Muscle layer of duodenum (tissue), 2 donors: ENCODE results near the gene CPNE2.
A peak's percentile ranks its signal among the peaks of the same experiment; 100 is the strongest.

ENCODE experiments used
- H3K27ac ChIP-seq: one replicate; pipeline ENCODE4 v1.7.0; 2013; ENCODE audit warnings: mild to moderate bottlenecking, low read length
- H3K27me3 ChIP-seq: one replicate; pipeline ENCODE4 v1.7.0; 2013; ENCODE audit warnings: low read depth, mild to moderate bottlenecking, control low read depth, low read length
- H3K36me3 ChIP-seq, 2 donors: one replicate each; pipeline ENCODE4 v1.7.0; 2013; ENCODE audit warnings: low read length in 2 of 2, control low read depth in 1 of 2, mild to moderate bottlenecking in 1 of 2; ENCODE audit not compliant: insufficient read depth in 2 of 2, control insufficient read depth in 1 of 2
- H3K4me1 ChIP-seq, 2 donors: one replicate each; pipeline ENCODE4 v1.7.0; 2013; ENCODE audit warnings: low read length in 2 of 2, mild to moderate bottlenecking in 2 of 2, control low read depth in 1 of 2, moderate library complexity in 1 of 2; ENCODE audit not compliant: insufficient read depth in 2 of 2, control insufficient read depth in 1 of 2
- H3K4me3 ChIP-seq, 2 donors: one replicate each; pipeline ENCODE4 v1.7.0; 2013; ENCODE audit warnings: low read length in 2 of 2, low read depth in 1 of 2, mild to moderate bottlenecking in 1 of 2
- H3K9me3 ChIP-seq, 2 donors: one replicate each; pipeline ENCODE4 v1.7.0; 2013; ENCODE audit warnings: low read length in 2 of 2, control low read depth in 1 of 2, mild to moderate bottlenecking in 1 of 2; ENCODE audit not compliant: control insufficient read depth in 1 of 2
- donor health status: healthy.

The CPNE2 gene

GRCh38 chr16:57128771-57129389 is 36.5 kb downstream of the CPNE2 start:
- Histone ChIP-seq H3K36me3 (peaks cover 4 to 7% of the 10 kb centered on the region in 2 donors), H3K27ac (no peak overlapping the region), H3K4me3 (no peak overlapping the region), H3K4me1 (peaks cover 0 to 6% of the 10 kb centered on the region in 2 donors), H3K27me3 (no peaks in the 10 kb centered on the region), H3K9me3 (no peaks in the 10 kb centered on the region)

GRCh38 chr16:57130950-57131321 is 38.6 kb downstream of the CPNE2 start:
- no peaks in the 10 kb centered on the region for H3K9me3 ChIP-seq
- H3K27ac ChIP-seq = no peak overlapping the region
- peaks cover 0 to 6% of the 10 kb centered on the region in 2 donors for H3K4me1 ChIP-seq
- no peaks in the 10 kb centered on the region for H3K27me3 ChIP-seq
- no peak overlapping the region for H3K4me3 ChIP-seq
- H3K36me3 ChIP-seq = peaks cover 4% of the 10 kb centered on the region in 2 donors

GRCh38 chr16:57131351-57131970 is 39.1 kb downstream of the CPNE2 start:
- H3K9me3 ChIP-seq = no peaks in the 10 kb centered on the region
- H3K27me3 ChIP-seq = no peaks in the 10 kb centered on the region
- no peak overlapping the region for H3K4me3 ChIP-seq
- H3K27ac ChIP-seq = no peak overlapping the region
- peaks cover 4 to 8% of the 10 kb centered on the region in 2 donors for H3K36me3 ChIP-seq
- peaks cover 0 to 6% of the 10 kb centered on the region in 2 donors for H3K4me1 ChIP-seq

GRCh38 chr16:57132470-57132869 is 40.1 kb downstream of the CPNE2 start:
- H3K36me3 ChIP-seq = peaks cover 4 to 11% of the 10 kb centered on the region in 2 donors
- no peak overlapping the region for H3K27ac ChIP-seq
- no peaks in the 10 kb centered on the region for H3K9me3 ChIP-seq
- no peaks in the 10 kb centered on the region for H3K27me3 ChIP-seq
- H3K4me1 ChIP-seq = peaks cover 0 to 6% of the 10 kb centered on the region in 2 donors
- peak overlapping the region in 1 of 2 donors; percentile 7 for H3K4me3 ChIP-seq

- H3K9me3 ChIP-seq = no peaks in the 10 kb centered on the region
- H3K27me3 ChIP-seq = no peaks in the 10 kb centered on the region
- H3K4me1 ChIP-seq = peaks cover 0 to 6% of the 10 kb centered on the region in 2 donors
- H3K4me3 ChIP-seq = no peak overlapping the region
- H3K27ac ChIP-seq = no peak overlapping the region
- H3K36me3 ChIP-seq = peaks cover 4 to 7% of the 10 kb centered on the region in 2 donors
Measured at GRCh38 chr16:57133031-57133430, 40.6 kb downstream of the CPNE2 start.

- Histone ChIP-seq H3K27me3 (no peaks in the 10 kb centered on the region), H3K4me3 (no peak overlapping the region), H3K9me3 (no peaks in the 10 kb centered on the region), H3K36me3 (peaks cover 4 to 7% of the 10 kb centered on the region in 2 donors), H3K4me1 (peaks cover 0 to 6% of the 10 kb centered on the region in 2 donors), H3K27ac (no peak overlapping the region)
Measured at GRCh38 chr16:57133886-57134285, 41.5 kb downstream of the CPNE2 start.

- Histone ChIP-seq H3K4me1 (peaks cover 0 to 6% of the 10 kb centered on the region in 2 donors), H3K9me3 (no peaks in the 10 kb centered on the region), H3K36me3 (peaks cover 4 to 7% of the 10 kb centered on the region in 2 donors), H3K27ac (no peak overlapping the region), H3K27me3 (no peaks in the 10 kb centered on the region), H3K4me3 (no peak overlapping the region)
Measured at GRCh38 chr16:57134982-57135381, 42.6 kb downstream of the CPNE2 start.

GRCh38 chr16:57137043-57137442 is 44.7 kb downstream of the CPNE2 start:
- H3K27ac ChIP-seq = no peak overlapping the region
- H3K9me3 ChIP-seq = no peaks in the 10 kb centered on the region
- no peak overlapping the region for H3K4me3 ChIP-seq
- peaks cover 1 to 7% of the 10 kb centered on the region in 2 donors for H3K36me3 ChIP-seq
- H3K4me1 ChIP-seq = peaks cover 0 to 4% of the 10 kb centered on the region in 2 donors
- H3K27me3 ChIP-seq = no peaks in the 10 kb centered on the region

- no peak overlapping the region for H3K27ac ChIP-seq
- H3K4me1 ChIP-seq = peaks cover 0 to 4% of the 10 kb centered on the region in 2 donors
Measured at GRCh38 chr16:57137566-57138273, 45.3 kb downstream of the CPNE2 start.

GRCh38 chr16:57138281-57138935 is 46.0 kb downstream of the CPNE2 start:
- Histone ChIP-seq H3K9me3 (no peaks in the 10 kb centered on the region), H3K4me3 (no peak overlapping the region), H3K4me1 (peaks cover 0 to 8% of the 10 kb centered on the region in 2 donors), H3K36me3 (peaks cover 0 to 7% of the 10 kb centered on the region in 2 donors), H3K27ac (no peak overlapping the region), H3K27me3 (no peaks in the 10 kb centered on the region)

More at GRCh38 chr16:57137566-57138273, 45.3 kb downstream of the CPNE2 start:
- Histone ChIP-seq H3K9me3 (no peaks in the 10 kb centered on the region), H3K4me3 (no peak overlapping the region), H3K27me3 (no peaks in the 10 kb centered on the region), H3K36me3 (peaks cover 0 to 7% of the 10 kb centered on the region in 2 donors)
